GM18870 (cell line): ENCODE results near the gene SPTLC3.

Source experiments
- ATAC-seq: cut with Tn5 transposase; IDR thresholded peaks from one replicate; pipeline ENCODE4 v1.9.1; 2021; ENCODE audit warnings: moderate library complexity; ENCODE audit not compliant: unreplicated experiment

Gene SPTLC3

DNA sequence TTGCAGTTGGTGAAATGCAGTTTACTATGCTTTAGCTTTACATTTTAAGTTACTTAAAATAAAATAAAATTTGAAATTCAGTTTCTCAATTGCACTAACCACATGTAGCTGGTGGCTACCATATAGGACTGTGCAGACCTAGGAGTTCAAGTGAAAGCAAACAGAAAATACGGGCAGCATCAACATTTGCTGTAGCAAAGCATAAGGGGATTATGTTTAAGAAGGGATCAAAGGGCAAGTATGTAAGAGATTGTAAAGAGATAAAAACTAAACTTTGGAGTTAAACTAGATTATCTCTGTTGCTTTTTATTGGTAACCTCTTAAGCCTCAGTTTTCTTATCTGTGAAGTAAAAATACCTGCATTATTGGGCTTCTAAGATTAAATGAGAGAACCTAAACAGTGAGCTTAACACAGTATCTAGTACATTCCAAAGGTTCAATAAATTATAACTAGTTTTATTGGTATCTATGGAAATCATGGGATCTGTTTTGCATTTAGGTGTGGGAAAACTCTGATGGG lies 81.2 kb downstream of the SPTLC3 start:
- ATAC-seq, result no peak

DNA sequence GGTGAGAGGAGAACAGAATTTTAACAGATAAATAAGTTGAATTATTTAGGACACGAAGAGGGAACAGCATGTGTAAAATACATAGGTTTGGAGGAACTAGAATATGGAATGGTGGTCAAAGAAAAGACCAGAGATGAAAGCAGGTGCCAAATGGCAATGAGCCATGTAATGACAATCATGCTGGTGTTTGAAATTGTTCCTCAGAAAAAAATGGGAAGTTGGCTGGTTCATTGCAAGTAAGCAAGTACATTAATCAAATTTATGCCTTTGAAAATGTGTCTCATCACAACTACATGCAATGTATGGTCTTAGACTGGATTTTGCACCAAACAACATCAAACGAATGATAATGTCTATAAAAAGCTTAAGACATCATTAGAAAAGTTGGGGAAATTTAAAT lies 83.3 kb downstream of the SPTLC3 start:
- ATAC-seq, result no peak

- ATAC-seq, result no peak
These were observed 86.2 kb downstream of the SPTLC3 start for GRCh38 chr20:13094976-13095375.

DNA sequence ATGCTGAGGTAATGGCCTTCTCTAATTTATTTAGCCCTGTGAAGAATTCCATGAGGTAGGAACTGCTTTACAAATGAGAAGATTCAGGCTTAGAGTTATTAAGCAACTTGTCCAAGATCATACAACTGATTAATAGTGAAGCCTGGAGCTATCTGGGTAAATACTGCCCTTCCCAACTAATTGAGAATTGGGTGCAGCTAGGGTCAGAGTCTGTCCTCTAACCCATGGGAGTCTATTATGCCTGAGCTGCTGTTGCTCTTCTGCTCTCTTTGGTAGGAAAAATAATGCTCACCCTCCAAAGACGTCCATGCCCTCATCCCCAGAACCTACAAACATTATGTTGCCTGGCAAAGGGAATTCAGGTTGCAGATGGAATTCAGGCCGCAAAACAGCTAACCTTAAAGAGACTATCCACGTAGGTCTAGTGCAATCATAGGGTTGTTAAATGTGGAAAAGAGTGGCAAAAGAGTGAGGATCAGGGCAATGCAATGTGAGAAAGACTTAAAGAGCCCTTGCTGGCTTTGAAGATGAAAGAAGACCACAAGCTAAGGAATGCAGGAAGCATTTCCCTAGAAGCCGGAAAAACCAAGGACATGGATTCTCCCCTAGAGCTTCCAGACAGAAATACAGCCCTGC lies 90.1 kb downstream of the SPTLC3 start:
- ATAC-seq, result no peak

DNA sequence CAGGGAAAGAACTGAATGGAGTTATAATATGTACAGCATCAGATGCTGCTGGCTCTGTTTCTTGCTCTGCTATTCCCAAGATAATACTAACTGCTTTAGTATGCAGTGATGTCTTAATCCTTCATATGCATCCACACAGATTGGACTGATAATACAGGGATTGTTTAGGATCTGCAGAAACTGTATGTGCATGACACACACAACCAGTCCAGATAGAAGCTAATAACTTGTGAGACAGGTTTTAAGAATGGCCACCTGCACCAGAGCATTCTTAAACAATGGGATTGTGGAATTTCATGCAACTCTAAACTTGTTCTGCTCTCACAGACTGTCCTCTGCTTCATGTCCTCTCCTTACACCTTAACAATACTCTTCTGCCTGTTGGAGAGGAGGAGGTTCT lies 90.9 kb downstream of the SPTLC3 start:
- ATAC-seq, result no peak

GRCh38 chr20:13101276-13101675 lies 92.5 kb downstream of the SPTLC3 start:
- ATAC-seq, result no peak

DNA sequence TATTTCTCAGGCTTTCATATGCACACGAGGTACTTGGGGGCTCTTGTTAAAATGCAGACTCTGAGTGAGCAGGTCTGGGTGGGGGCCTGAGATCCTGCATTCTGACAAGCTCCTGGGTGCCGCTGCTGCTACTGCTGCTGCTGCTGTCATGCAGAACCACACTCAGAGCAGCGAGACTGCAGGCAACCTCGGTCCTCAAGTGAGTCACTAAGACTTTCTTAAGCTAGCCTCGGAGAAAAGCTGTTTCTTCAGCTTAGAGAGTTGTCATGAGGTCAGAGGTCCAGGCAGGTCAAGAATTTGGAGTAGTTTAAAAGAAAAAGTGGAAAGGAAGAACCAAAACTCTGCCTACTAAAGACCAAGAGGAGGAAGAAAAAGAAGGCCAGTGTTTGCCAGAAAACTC lies 92.9 kb downstream of the SPTLC3 start:
- ATAC-seq, result no peak

- ATAC-seq, result no peak
These were observed 93.5 kb downstream of the SPTLC3 start for GRCh38 chr20:13102237-13102636.

DNA sequence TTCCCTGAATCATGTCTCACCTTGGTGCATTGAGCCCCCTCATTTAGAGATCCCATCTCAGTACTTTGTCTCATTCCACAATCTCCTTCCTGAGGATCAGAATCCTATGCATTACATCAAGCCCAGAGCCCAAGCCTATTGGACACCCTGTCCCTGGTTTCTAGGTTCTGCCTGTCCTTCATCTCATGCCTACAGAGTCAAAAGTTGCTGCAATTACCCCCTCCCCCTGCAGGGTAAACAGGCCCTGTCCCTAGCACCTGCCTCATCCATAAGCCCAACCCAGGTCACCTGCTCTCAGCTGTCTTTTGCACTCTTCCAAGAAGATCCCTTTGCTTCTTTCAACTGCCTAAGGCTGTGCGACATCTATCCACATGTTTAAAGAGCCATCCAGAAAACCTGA lies 93.9 kb downstream of the SPTLC3 start:
- ATAC-seq, result no peak

DNA sequence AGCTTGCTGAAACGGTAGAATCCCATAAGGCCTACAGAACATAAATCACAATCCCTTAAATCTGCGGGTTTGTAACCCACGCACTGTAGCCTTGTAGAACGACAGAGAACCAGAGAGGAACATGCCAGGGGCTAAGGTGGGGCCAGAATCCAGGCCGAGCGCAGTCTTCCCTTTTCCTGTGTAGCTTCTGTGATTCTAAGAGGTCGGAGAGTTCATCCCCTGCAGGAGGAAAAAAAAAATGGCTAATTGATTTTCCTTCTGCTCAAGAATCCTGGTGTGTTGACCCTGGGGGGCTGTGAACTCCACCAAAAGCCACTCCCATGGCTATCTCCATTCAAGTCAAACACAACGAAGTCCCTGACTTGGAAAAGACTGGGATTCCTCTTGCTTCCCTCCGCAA lies 96.3 kb downstream of the SPTLC3 start:
- ATAC-seq, result no peak

DNA sequence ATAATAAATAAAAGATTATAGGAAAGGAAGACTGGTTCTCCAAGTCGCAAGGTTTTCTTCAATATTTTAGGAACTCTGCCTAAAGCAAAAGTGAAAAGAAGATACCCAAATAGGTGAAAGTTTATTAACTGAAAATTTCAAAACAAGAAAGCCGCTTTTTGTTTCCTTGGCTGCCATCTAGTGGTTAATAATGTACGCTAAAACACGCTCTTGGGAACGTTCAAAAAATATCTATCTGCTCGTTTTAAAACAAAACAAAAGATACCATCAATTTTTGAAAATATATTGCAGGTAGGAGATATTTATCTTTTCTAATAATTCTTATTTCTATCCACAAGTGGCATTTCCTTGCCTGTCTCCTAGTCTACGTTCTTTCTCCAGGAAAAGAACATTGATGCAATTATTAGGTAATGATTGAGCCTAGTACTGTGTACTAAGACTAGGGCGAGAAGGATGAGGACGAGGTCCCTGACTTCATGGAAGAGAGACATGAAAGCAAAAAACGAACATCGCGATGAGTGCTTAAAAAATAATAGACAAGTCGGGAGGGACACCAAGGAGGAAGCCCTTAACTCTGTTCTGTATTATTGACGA lies 97.2 kb downstream of the SPTLC3 start:
- ATAC-seq, result no peak

GRCh38 chr20:13109658-13110057 lies 100.9 kb downstream of the SPTLC3 start:
- no peak for ATAC-seq

GRCh38 chr20:13110796-13111195 lies 102.0 kb downstream of the SPTLC3 start:
- ATAC-seq, result no peak

- no peak for ATAC-seq
These were observed 102.6 kb downstream of the SPTLC3 start for GRCh38 chr20:13111249-13111911.

DNA sequence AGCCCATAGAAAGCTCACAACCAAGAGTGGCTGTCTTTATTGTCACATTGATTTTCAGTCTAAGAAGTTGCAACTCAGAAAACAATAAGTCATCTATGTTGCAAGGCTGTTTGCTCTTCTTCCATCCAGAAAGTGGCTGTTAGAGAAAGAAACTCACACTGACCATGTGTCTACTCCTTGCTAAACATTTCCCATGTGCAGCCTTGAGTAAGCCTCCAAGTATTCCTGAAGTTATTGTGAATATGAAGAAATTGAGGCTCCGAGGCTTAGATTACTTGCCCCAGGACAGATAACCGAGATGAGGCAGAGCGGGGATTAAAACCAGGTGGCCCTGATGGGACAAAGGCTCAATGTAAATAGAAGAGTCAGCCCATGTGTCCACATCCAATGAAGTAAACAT lies 105.0 kb downstream of the SPTLC3 start:
- no peak for ATAC-seq

DNA sequence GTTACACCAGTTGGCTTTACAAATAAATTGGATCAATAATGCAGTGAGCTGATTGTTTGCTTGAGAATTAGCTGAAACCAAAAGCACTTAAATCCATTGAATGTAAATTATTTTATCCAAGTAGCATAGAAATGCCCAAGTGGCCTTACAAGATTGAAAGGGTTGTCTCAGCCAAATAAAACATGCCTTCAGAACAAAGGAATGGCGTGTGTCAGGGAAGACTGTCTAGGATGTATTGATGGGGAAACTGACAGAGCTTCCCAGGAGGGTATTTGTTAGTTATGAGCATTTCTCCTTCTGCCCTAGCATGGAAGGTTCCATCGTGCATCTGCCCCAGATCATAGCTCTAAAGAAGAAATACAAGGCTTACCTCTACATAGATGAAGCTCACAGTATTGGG lies 108.4 kb downstream of the SPTLC3 start:
- no peak for ATAC-seq

DNA sequence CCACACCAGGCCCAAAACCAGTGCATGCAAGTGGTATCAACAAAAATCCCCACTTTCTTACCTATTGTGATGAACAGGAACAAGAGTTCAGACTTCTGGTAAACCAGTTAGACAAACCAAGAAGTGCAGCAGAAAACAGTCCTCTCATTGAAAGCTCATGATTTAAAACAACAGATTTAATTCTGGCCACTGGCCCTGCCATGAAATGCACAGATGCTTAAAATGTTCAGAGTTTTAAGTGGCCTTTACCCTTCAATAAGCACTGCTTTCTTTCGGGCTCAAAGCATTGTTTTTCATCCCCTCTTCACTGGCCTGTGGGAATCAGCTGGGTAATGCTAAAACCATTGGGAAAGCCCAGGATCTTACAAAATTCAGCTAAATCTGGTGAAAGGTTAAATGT lies 109.9 kb downstream of the SPTLC3 start:
- no peak for ATAC-seq

- peak; percentile 78 for ATAC-seq
These were observed 110.8 kb downstream of the SPTLC3 start for GRCh38 chr20:13119583-13119982.

- ATAC-seq, result no peak
These were observed 111.7 kb downstream of the SPTLC3 start for GRCh38 chr20:13120471-13120870.

DNA sequence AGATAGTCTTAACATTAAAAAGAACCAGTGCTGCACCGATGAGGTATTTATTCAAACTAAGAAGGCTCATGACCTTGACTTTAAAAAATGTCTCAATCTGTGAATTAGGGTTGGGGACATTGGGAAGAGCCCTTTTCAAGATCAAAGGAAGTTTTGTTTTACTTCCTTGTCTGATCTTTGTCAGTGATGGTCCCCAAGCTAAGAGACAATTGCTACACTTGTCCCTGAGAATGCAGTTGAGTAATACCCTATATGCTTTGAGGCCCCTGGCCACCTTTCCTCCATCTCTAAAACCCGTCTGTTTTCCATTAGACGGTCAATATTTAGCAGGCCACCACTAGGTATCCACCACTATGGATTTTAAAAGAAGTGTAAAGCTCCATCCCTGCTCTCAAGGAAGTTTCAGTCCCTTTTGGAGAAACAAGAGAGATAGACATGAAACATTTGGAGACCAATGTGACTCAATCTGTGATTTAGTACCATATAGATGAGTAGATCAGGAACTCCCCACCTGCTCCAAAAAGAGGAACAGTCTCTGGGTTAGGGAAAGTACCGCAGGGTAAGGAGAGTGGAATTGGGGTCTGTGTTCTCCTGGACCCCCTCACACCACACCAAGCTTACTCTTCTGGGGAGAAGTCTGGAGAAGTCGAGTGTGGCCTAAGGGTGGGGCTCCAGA lies 113.2 kb downstream of the SPTLC3 start:
- ATAC-seq, result peak; percentile 75

- no peak for ATAC-seq
These were observed 116.7 kb downstream of the SPTLC3 start for GRCh38 chr20:13125486-13125885.

- ATAC-seq, result no peak
These were observed 119.4 kb downstream of the SPTLC3 start for GRCh38 chr20:13128173-13128572.
